ENCODE measurements around the gene SMCO3. TPM values are rescaled to one million over a fixed set of nuclear protein-coding genes. Genes with fewer than 3 reads are reported as not detected.

The SMCO3 gene
- total RNA-seq, 1 experiment from 2014 or later, result not detected

DNA sequence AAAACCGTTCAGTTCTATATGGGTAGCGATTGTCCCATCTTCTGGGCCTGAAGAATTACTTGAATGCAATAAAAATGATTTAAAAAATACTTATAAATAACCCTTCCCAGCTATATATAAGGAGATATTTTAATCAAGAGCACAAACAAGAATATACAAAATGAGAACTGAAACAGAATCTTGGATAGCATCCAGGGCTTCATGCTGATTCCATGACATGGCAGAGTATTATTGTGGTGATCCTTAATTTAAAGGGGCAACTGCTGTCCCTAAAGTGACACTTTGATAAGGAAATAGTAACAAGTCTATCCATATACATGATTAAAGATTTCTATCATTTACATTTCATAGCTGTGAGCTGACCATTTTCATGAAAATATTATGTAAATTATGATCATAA, 29.5 kb downstream of the SMCO3 start:
- no peaks in the 10 kb centered on the region for H3K27me3 ChIP-seq (ENCODE audit: low read length)
- H3F3A ChIP-seq (ENCODE audit: low read length, unreplicated experiment), result no peaks in the 10 kb centered on the region
- H4K20me1 ChIP-seq (ENCODE audit: low read length), result no peaks in the 10 kb centered on the region
- no peaks in the 10 kb centered on the region for H3K9me2 ChIP-seq (replicated peaks; ENCODE audit: low read length)
- ChIA-PET POLR2A (ENCODE audit: unreplicated experiment) (interaction anchor here (0.7 kb wide), 1 partner anchor 17 kb away, joined by 4 read pairs; no protein-coding TSS in a partner anchor), CTCF (interaction anchor here (0.6 kb wide), 1 partner anchor 412 kb away, joined by 3 read pairs; no protein-coding TSS in a partner anchor)
- H3K4me3 ChIP-seq (ENCODE audit: low read length), result no peak overlapping the region
- H3K4me2 ChIP-seq (ENCODE audit: low read length), result no peak overlapping the region
- no peaks in the 10 kb centered on the region for H3K4me1 ChIP-seq (ENCODE audit: insufficient read depth, low read length)
- no peaks in the 10 kb centered on the region for H3K79me2 ChIP-seq (ENCODE audit: low read length)
- BruUV-seq (replicated peaks), result no TSS peak
- H3K36me3 ChIP-seq (ENCODE audit: low read depth, low read length), result peaks cover 13% of the 10 kb centered on the region
- TF ChIP-seq EZH2 (IDR thresholded peaks at IDR 0.05; ENCODE audit: low read length, unreplicated experiment), result no peak
- TF ChIP-seq, protein P1, sequence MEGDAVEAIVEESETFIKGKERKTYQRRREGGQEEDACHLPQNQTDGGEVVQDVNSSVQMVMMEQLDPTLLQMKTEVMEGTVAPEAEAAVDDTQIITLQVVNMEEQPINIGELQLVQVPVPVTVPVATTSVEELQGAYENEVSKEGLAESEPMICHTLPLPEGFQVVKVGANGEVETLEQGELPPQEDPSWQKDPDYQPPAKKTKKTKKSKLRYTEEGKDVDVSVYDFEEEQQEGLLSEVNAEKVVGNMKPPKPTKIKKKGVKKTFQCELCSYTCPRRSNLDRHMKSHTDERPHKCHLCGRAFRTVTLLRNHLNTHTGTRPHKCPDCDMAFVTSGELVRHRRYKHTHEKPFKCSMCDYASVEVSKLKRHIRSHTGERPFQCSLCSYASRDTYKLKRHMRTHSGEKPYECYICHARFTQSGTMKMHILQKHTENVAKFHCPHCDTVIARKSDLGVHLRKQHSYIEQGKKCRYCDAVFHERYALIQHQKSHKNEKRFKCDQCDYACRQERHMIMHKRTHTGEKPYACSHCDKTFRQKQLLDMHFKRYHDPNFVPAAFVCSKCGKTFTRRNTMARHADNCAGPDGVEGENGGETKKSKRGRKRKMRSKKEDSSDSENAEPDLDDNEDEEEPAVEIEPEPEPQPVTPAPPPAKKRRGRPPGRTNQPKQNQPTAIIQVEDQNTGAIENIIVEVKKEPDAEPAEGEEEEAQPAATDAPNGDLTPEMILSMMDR (conservative IDR thresholded peaks at IDR 0.05; ENCODE audit: low read depth, low read length), result no peak
- no peak for TF ChIP-seq EZH2phosphoT487 (IDR thresholded peaks at IDR 0.05; ENCODE audit: borderline replicate concordance, low read length)
- H2AFZ ChIP-seq (ENCODE audit: low read length), result no peak overlapping the region
- intact Hi-C loops (cut with micrococcal nuclease), result no loop called here
- DNase-seq, result no peak
- ATAC-seq, result no peak
- H3K9me3 ChIP-seq (ENCODE audit: low read length), result no peaks in the 10 kb centered on the region
- H3K9ac ChIP-seq (ENCODE audit: low read length), result no peak overlapping the region
- H3K27ac ChIP-seq (ENCODE audit: low read length), result no peak overlapping the region

GRCh38 chr12:14782756-14783155, 31.2 kb downstream of the SMCO3 start:
- POLR2A ChIA-PET (ENCODE audit: unreplicated experiment), result no interaction called here

GRCh38 chr12:14781563-14781962, 32.4 kb downstream of the SMCO3 start:
- Histone ChIP-seq H4K20me1 (ENCODE audit: low read length) (no peaks in the 10 kb centered on the region), H3K79me2 (ENCODE audit: low read length) (no peaks in the 10 kb centered on the region), H3F3A (ENCODE audit: low read length, unreplicated experiment) (no peaks in the 10 kb centered on the region), H3K4me3 (ENCODE audit: low read length) (no peak overlapping the region), H3K27ac (ENCODE audit: low read length) (no peak overlapping the region), H3K9me3 (ENCODE audit: low read length) (no peaks in the 10 kb centered on the region), H2AFZ (ENCODE audit: low read length) (no peak overlapping the region), H3K36me3 (ENCODE audit: low read depth, low read length) (peaks cover under 1% of the 10 kb centered on the region), H3K4me2 (ENCODE audit: low read length) (no peak overlapping the region), H3K4me1 (ENCODE audit: insufficient read depth, low read length) (peaks cover 16% of the 10 kb centered on the region), H3K9ac (ENCODE audit: low read length) (no peak overlapping the region), H3K9me2 (replicated peaks; ENCODE audit: low read length) (no peaks in the 10 kb centered on the region), H3K27me3 (ENCODE audit: low read length) (no peaks in the 10 kb centered on the region)
- ATAC-seq (no peak), DNase-seq (no peak)
- TF ChIP-seq EZH2 (IDR thresholded peaks at IDR 0.05; ENCODE audit: low read length, unreplicated experiment), result no peak
- TF ChIP-seq, protein P1 (conservative IDR thresholded peaks at IDR 0.05; ENCODE audit: low read depth, low read length), result no peak
- no peak for TF ChIP-seq EZH2phosphoT487 (IDR thresholded peaks at IDR 0.05; ENCODE audit: borderline replicate concordance, low read length)
- BruUV-seq (replicated peaks), result no TSS peak
- intact Hi-C loops (cut with micrococcal nuclease), result no loop called here
- ChIA-PET POLR2A (ENCODE audit: unreplicated experiment) (no interaction called here), CTCF (no interaction called here)

More at GRCh38 chr12:14782756-14783155, 31.2 kb downstream of the SMCO3 start:
- H3K9me2 ChIP-seq (replicated peaks; ENCODE audit: low read length), result no peaks in the 10 kb centered on the region
- H3K4me2 ChIP-seq (ENCODE audit: low read length), result no peak overlapping the region
- H2AFZ ChIP-seq (ENCODE audit: low read length), result no peak overlapping the region
- no peak overlapping the region for H3K27ac ChIP-seq (ENCODE audit: low read length)
- H3K4me1 ChIP-seq (ENCODE audit: insufficient read depth, low read length), result peaks cover 5% of the 10 kb centered on the region
- no peaks in the 10 kb centered on the region for H3K79me2 ChIP-seq (ENCODE audit: low read length)
- no peaks in the 10 kb centered on the region for H3F3A ChIP-seq (ENCODE audit: low read length, unreplicated experiment)
- peaks cover 2% of the 10 kb centered on the region for H3K36me3 ChIP-seq (ENCODE audit: low read depth, low read length)
- no peaks in the 10 kb centered on the region for H4K20me1 ChIP-seq (ENCODE audit: low read length)
- BruUV-seq (replicated peaks), result no TSS peak
- CTCF ChIA-PET, result no interaction called here
- H3K9ac ChIP-seq (ENCODE audit: low read length), result no peak overlapping the region
- H3K4me3 ChIP-seq (ENCODE audit: low read length), result no peak overlapping the region
- intact Hi-C loops (cut with micrococcal nuclease), result no loop called here
- H3K27me3 ChIP-seq (ENCODE audit: low read length), result no peaks in the 10 kb centered on the region
- TF ChIP-seq, protein P1 (conservative IDR thresholded peaks at IDR 0.05; ENCODE audit: low read depth, low read length), result no peak
- TF ChIP-seq EZH2 (IDR thresholded peaks at IDR 0.05; ENCODE audit: low read length, unreplicated experiment), result no peak
- no peak for TF ChIP-seq EZH2phosphoT487 (IDR thresholded peaks at IDR 0.05; ENCODE audit: borderline replicate concordance, low read length)
- ATAC-seq (no peak), DNase-seq (no peak)
- H3K9me3 ChIP-seq (ENCODE audit: low read length), result no peaks in the 10 kb centered on the region
